ENCODE data around the gene NSUN2. TPM values are rescaled to one million over a fixed set of nuclear protein-coding genes. Genes with fewer than 3 reads are reported as not detected.

Gene NSUN2
- total and polyA plus RNA-seq, 2 experiments from 2014 or later, result 65.4 to 112 TPM

DNA sequence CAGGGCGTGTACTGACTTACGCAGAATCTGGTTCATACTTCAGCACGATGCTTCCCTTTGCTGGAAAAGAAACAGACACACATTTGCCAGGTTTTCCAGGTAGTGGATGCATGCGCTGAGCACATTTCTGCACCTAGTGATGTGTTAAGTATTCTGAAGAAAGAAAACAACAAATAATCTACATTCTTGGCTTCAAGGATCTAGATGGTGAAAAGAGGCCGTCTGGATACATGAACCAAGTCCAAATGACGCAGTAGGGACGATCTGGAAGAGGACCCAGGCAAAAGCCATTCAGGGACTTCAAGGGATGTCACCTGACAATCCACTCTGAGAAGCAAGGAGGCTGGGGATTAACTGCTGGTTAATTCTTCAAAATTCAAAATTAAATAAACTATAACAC lies 30.4 kb downstream of the NSUN2 start (continued):
- TF ChIP-seq, protein P1, sequence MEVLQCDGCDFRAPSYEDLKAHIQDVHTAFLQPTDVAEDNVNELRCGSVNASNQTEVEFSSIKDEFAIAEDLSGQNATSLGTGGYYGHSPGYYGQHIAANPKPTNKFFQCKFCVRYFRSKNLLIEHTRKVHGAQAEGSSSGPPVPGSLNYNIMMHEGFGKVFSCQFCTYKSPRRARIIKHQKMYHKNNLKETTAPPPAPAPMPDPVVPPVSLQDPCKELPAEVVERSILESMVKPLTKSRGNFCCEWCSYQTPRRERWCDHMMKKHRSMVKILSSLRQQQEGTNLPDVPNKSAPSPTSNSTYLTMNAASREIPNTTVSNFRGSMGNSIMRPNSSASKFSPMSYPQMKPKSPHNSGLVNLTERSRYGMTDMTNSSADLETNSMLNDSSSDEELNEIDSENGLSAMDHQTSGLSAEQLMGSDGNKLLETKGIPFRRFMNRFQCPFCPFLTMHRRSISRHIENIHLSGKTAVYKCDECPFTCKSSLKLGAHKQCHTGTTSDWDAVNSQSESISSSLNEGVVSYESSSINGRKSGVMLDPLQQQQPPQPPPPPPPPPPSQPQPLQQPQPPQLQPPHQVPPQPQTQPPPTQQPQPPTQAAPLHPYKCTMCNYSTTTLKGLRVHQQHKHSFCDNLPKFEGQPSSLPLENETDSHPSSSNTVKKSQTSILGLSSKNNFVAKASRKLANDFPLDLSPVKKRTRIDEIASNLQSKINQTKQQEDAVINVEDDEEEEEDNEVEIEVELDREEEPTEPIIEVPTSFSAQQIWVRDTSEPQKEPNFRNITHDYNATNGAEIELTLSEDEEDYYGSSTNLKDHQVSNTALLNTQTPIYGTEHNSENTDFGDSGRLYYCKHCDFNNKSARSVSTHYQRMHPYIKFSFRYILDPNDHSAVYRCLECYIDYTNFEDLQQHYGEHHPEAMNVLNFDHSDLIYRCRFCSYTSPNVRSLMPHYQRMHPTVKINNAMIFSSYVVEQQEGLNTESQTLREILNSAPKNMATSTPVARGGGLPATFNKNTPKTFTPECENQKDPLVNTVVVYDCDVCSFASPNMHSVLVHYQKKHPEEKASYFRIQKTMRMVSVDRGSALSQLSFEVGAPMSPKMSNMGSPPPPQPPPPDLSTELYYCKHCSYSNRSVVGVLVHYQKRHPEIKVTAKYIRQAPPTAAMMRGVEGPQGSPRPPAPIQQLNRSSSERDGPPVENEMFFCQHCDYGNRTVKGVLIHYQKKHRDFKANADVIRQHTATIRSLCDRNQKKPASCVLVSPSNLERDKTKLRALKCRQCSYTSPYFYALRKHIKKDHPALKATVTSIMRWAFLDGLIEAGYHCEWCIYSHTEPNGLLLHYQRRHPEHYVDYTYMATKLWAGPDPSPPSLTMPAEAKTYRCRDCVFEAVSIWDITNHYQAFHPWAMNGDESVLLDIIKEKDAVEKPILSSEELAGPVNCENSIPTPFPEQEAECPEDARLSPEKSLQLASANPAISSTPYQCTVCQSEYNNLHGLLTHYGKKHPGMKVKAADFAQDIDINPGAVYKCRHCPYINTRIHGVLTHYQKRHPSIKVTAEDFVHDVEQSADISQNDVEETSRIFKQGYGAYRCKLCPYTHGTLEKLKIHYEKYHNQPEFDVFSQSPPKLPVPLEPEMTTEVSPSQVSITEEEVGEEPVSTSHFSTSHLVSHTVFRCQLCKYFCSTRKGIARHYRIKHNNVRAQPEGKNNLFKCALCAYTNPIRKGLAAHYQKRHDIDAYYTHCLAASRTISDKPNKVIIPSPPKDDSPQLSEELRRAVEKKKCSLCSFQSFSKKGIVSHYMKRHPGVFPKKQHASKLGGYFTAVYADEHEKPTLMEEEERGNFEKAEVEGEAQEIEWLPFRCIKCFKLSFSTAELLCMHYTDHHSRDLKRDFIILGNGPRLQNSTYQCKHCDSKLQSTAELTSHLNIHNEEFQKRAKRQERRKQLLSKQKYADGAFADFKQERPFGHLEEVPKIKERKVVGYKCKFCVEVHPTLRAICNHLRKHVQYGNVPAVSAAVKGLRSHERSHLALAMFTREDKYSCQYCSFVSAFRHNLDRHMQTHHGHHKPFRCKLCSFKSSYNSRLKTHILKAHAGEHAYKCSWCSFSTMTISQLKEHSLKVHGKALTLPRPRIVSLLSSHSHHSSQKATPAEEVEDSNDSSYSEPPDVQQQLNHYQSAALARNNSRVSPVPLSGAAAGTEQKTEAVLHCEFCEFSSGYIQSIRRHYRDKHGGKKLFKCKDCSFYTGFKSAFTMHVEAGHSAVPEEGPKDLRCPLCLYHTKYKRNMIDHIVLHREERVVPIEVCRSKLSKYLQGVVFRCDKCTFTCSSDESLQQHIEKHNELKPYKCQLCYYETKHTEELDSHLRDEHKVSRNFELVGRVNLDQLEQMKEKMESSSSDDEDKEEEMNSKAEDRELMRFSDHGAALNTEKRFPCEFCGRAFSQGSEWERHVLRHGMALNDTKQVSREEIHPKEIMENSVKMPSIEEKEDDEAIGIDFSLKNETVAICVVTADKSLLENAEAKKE (CRISPR knock-in tag; IDR thresholded peaks at IDR 0.05), result no peak
- no peak for TF ChIP-seq JUNB (IDR thresholded peaks at IDR 0.05; ENCODE audit: unreplicated experiment)
- no peak for TF ChIP-seq STAT1 (IDR thresholded peaks at IDR 0.05; ENCODE audit: unreplicated experiment)
- TF ChIP-seq, protein P2, sequence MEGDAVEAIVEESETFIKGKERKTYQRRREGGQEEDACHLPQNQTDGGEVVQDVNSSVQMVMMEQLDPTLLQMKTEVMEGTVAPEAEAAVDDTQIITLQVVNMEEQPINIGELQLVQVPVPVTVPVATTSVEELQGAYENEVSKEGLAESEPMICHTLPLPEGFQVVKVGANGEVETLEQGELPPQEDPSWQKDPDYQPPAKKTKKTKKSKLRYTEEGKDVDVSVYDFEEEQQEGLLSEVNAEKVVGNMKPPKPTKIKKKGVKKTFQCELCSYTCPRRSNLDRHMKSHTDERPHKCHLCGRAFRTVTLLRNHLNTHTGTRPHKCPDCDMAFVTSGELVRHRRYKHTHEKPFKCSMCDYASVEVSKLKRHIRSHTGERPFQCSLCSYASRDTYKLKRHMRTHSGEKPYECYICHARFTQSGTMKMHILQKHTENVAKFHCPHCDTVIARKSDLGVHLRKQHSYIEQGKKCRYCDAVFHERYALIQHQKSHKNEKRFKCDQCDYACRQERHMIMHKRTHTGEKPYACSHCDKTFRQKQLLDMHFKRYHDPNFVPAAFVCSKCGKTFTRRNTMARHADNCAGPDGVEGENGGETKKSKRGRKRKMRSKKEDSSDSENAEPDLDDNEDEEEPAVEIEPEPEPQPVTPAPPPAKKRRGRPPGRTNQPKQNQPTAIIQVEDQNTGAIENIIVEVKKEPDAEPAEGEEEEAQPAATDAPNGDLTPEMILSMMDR (conservative IDR thresholded peaks at IDR 0.05; ENCODE audit: low read depth in 2 of 2), result no peak
- TF ChIP-seq NANOG (IDR thresholded peaks at IDR 0.05; ENCODE audit: borderline replicate concordance), result no peak
- TF ChIP-seq ZNF331 (CRISPR knock-in tag; IDR thresholded peaks at IDR 0.05; ENCODE audit: low read depth), result no peak
- TF ChIP-seq, protein P3, sequence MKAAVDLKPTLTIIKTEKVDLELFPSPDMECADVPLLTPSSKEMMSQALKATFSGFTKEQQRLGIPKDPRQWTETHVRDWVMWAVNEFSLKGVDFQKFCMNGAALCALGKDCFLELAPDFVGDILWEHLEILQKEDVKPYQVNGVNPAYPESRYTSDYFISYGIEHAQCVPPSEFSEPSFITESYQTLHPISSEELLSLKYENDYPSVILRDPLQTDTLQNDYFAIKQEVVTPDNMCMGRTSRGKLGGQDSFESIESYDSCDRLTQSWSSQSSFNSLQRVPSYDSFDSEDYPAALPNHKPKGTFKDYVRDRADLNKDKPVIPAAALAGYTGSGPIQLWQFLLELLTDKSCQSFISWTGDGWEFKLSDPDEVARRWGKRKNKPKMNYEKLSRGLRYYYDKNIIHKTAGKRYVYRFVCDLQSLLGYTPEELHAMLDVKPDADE (IDR thresholded peaks at IDR 0.05), result no peak

DNA sequence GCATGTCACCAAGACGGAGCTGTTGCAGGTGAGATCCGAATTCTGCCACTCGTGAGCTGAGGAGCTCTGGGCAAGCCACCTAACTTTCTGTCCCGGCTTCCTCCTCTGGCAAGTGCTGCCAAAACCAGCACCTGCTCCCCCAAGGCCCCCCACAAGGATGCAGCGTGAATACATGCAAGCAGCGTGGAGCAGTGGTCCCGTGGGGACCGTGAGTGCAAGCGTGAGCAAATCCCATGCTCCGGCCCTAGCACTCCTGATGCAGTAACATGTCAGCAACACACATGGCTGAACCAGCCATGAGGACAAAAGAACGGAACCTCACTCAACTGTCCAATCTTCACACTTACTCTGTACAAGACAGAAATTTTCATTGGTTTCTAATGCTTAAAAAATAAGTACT lies 31.0 kb downstream of the NSUN2 start:
- no peak overlapping the region for H3K4me2 ChIP-seq
- peaks cover 42% of the 10 kb centered on the region for H4K20me1 ChIP-seq (replicated peaks; ENCODE audit: insufficient read depth)
- peaks cover 65% of the 10 kb centered on the region for H3K36me3 ChIP-seq (ENCODE audit: insufficient read depth)
- peaks cover 95% of the 10 kb centered on the region for H3K36me3 Mint-ChIP-seq (ENCODE audit: low read depth)
- no peaks in the 10 kb centered on the region for H3K9me3 Mint-ChIP-seq
- no peaks in the 10 kb centered on the region for H3K79me2 ChIP-seq (replicated peaks; ENCODE audit: insufficient read depth)
- no peak overlapping the region for H3K27ac ChIP-seq (ENCODE audit: low read depth)
- DNase-seq (ENCODE audit: low spot score) (no peak), ATAC-seq (no peak)
- H3K27me3 Mint-ChIP-seq (ENCODE audit: insufficient read depth, low read depth, poor library complexity), result peaks cover 10% of the 10 kb centered on the region
- no peaks in the 10 kb centered on the region for H3K9me2 ChIP-seq (ENCODE audit: insufficient read depth)
- no peak overlapping the region for H3K4me3 Mint-ChIP-seq
- no peak overlapping the region; the same call in 1 of the 2 replicates for H3K27ac Mint-ChIP-seq
- no peak overlapping the region for H2AFZ ChIP-seq
- H3K4me1 Mint-ChIP-seq, result no peaks in the 10 kb centered on the region
- no peaks in the 10 kb centered on the region for H3F3A ChIP-seq (replicated peaks; ENCODE audit: low read depth)
- no peaks in the 10 kb centered on the region for H3K27me3 ChIP-seq (ENCODE audit: insufficient read depth)
- H3K4me1 ChIP-seq (ENCODE audit: insufficient read depth), result no peaks in the 10 kb centered on the region
- no peak overlapping the region for H3K4me3 ChIP-seq
- no peak for TF ChIP-seq STAT1 (IDR thresholded peaks at IDR 0.05; ENCODE audit: unreplicated experiment)
- TF ChIP-seq ZNF114 (CRISPR knock-in tag; IDR thresholded peaks at IDR 0.05), result no peak
- no peak for TF ChIP-seq NANOG (IDR thresholded peaks at IDR 0.05; ENCODE audit: borderline replicate concordance)
- TF ChIP-seq POLR2AphosphoS5 (IDR thresholded peaks at IDR 0.05; ENCODE audit: low read depth), result no peak
- TF ChIP-seq, protein P3 (IDR thresholded peaks at IDR 0.05), result no peak
- TF ChIP-seq ZNF331 (CRISPR knock-in tag; IDR thresholded peaks at IDR 0.05; ENCODE audit: low read depth), result no peak
- TF ChIP-seq JUNB (IDR thresholded peaks at IDR 0.05; ENCODE audit: unreplicated experiment), result no peak
